ENCODE results near the gene TNIP2.
"Not testable (repeated sequence)": the region's sequence is repeated elsewhere in the genome, so short reads cannot be mapped to it uniquely, and the experiment has no call there.

The TNIP2 gene

GRCh38 chr4:2743518-2744445, 12.4 kb downstream of the TNIP2 start:
- DNase-seq: no peak

- DNase-seq: no peak
Observed at GRCh38 chr4:2742823-2743517, 13.2 kb downstream of the TNIP2 start.

- DNase-seq: no peak
Observed at GRCh38 chr4:2742081-2742822, 13.9 kb downstream of the TNIP2 start.

GRCh38 chr4:2741626-2742025, 14.5 kb downstream of the TNIP2 start:
- DNase-seq: no peak

GRCh38 chr4:2738296-2738695, 17.8 kb downstream of the TNIP2 start:
- DNase-seq: not testable (repeated sequence)

GRCh38 chr4:2735869-2736268, 20.3 kb downstream of the TNIP2 start:
- no peak for DNase-seq

GRCh38 chr4:2734612-2735011, 21.5 kb downstream of the TNIP2 start:
- DNase-seq: no peak

GRCh38 chr4:2733844-2734574, 22.1 kb downstream of the TNIP2 start:
- no peak for DNase-seq

- DNase-seq: no peak
Observed at GRCh38 chr4:2733001-2733843, 22.9 kb downstream of the TNIP2 start.

- no peak for DNase-seq
Observed at GRCh38 chr4:2732526-2732925, 23.6 kb downstream of the TNIP2 start.

- no peak for DNase-seq
Observed at GRCh38 chr4:2731907-2732317, 24.2 kb downstream of the TNIP2 start.

- DNase-seq: no peak
Observed at GRCh38 chr4:2729533-2729875, 26.6 kb downstream of the TNIP2 start.

- DNase-seq: no peak
Observed at GRCh38 chr4:2728806-2729532, 27.2 kb downstream of the TNIP2 start.

- DNase-seq: no peak
Observed at GRCh38 chr4:2728221-2728620, 27.9 kb downstream of the TNIP2 start.

- DNase-seq: not testable (repeated sequence)
Observed at GRCh38 chr4:2726881-2727280, 29.3 kb downstream of the TNIP2 start.

- DNase-seq: no peak
Observed at GRCh38 chr4:2725380-2725779, 30.8 kb downstream of the TNIP2 start.

GRCh38 chr4:2723751-2724150, 32.4 kb downstream of the TNIP2 start:
- no peak for DNase-seq

- no peak for DNase-seq
Observed at GRCh38 chr4:2722033-2722432, 34.1 kb downstream of the TNIP2 start.

- DNase-seq: no peak
Observed at GRCh38 chr4:2721586-2721985, 34.5 kb downstream of the TNIP2 start.

- DNase-seq: no peak
Observed at GRCh38 chr4:2716236-2716635, 39.9 kb downstream of the TNIP2 start.

GRCh38 chr4:2715426-2715825, 40.7 kb downstream of the TNIP2 start:
- no peak for DNase-seq

All from activated gamma-delta T cell treated with Interleukin-2 at 50 U/mL for 16 hours (primary cell).